Lung microvascular endothelial cell (primary cell): Measurements from ENCODE around the gene PCSK1. TPM values are rescaled to one million over a fixed set of nuclear protein-coding genes. Genes with fewer than 3 reads are reported as not detected.

ENCODE experiments used
- DNase-seq, 2 donors: peaks; one replicate each; pipeline versions ENCODE4 v3.0.0 to v3.0.0-alpha.2; 2010; ENCODE audit warnings: low read depth in 2 of 2
- total RNA-seq: library from RNA; depleted of rRNA; stranded (reverse); fragments of >200 nt; gene quantifications from 2 replicates; pipeline ENCODE4 v1.2.1, GENCODE V29; 2014

The PCSK1 gene
- under 0.01 and 0.22 TPM in 2 replicates for total RNA-seq

DNA sequence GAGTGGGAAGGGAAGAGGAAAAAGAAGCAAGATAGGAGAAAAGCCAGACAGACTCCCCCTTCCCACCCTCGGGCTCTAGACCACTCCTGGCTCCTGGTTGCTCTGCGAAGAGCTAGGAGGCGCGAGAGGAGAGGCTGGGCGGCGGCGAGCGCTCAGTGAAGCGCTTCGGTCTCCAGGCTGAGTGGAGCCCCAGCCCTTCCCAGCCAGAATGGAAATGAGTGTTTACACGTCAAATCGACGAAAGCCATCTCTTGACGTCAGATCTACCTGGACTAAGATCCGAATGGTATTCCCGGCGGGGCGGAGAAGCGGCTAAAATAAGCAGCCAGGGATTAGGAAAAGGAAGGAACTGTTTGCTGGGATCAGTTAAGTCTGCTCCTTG lies at the start of gene PCSK1:
Gene PCSK1, minus strand, starts transcription at position 183 of the 382 bp plus-strand sequence. CDS start 206 bp downstream, outside the sequence.
- DNase-seq, result no peak

DNA sequence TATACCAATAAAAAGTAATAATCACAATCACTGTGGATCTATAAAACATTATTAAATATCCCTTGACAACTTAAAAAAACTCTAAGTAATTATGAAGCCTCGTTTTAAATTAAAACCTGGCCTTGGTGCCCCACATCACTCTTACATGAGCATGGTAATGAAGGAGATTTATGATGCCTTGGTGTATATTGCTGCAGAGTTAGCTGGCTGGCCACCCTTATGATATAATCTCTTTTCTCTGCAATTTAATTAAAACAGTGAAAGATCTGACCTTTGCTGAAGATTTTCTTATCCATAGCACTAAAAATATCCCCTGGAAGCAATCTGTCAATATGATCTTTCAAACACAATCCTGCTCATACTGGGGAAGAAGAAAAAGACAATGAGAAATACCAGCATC lies 48.8 kb upstream of the PCSK1 start:
- DNase-seq, result no peak

DNA sequence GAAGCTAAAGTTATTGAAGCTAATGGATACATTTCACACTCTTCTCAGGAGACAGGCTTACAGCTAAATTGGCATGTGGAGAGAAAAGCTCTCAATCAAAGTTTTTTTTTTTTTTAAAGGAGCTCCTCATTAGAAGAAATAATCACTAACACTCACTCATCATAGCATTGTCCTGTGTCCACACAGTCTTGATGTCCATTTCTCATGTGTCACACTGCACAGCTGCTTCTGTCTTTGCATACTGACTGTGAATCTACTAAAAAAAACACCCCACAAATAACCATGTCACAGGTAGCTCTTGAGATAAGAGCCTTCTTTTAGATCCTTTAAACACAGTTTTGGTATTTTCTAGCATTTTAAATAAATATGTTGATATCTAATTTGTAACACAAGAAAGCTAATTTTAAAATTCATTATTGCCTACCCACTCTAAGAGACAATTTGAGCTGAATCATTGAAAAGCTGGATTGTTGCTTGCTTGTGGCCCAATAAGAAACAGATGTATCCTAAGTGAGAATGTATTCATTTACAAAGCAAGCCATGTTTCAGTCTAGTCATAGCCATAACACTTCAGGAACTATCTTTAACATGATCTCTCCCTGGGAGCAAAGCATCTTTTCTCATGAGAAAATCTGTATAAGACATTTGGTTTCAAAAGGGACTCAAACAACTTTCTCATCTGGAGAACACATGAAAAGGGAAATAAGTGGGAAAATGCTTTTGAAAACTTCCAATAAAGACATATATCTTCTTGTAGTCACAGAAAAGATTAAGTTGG lies 48.1 kb upstream of the PCSK1 start:
- no peak for DNase-seq

DNA sequence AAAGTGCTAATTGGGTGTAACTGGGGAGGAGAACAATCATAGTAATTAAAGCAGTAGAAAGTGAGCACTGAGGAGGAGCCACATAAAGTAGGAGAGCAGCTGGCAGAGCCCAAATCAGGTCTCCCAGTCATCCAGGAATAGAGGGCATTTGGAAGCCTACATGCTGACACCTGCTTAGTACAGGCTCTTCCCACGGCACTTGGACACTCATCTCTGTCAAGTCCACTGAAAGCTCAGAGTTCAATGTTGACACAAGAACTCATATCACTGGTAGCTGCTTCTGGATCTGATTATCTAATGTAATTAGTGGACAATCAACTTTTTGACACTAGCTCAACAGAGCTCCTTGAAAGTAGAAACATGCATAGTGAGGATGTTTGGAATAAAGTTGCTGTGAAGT lies 45.9 kb upstream of the PCSK1 start:
- no peak for DNase-seq

DNA sequence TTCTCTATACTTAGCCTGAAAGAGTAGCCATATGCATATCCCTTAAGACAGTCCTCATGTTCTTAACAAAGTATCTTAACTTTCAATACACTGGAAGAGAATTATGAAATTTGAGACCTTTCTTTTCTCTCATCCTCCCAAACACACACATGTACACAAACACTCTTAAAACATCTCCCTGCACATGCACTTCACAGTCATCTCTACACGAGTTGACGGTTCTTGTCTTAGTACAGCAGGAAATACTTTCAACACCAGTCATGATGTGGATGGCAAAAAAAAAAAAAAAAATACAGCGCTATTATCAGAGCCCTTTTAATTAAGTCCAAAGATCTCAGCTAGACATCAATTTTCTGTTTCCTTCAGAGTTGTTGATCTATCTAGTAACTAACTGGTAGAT lies 43.6 kb upstream of the PCSK1 start:
- DNase-seq, result peak in 1 of 2 donors; percentile 69

DNA sequence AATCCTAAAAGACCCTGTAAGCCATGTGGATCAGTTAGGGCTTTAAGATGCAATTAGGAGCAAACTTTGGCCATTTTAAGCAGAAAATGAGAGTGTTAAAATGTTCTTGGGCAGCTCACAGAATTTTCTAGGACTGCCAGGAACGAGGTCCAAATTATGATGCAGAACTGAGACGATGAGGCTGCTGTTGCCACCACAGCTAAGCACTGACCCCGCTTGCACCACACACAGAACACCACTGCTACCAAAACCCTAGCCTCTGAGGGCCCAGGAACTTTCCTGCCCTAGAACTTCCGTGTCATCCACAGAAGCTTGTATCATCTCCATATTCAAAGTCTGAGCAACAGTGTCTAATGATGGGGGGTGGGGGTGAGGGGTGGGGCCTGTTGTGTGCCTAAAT lies 41.0 kb upstream of the PCSK1 start:
- DNase-seq, result no peak

DNA sequence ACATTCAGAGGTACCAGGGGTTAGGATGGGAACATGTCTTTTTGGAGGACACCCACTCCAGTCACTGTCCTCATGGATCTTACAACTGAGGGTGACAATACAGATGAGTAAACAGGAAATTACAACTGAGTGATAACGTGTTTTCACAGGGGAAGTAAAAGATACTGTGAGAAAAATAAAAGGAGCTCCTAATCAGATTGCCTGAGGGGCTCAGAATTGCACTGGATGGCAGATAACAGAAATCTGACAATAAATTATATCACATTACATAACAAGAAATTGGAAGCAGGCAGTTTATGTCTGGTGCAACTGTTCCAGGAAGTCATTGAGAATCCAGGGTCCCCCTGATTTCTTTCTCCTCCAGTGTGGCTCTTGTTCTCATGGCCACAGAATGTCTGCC lies 40.1 kb upstream of the PCSK1 start:
- DNase-seq, result no peak

DNA sequence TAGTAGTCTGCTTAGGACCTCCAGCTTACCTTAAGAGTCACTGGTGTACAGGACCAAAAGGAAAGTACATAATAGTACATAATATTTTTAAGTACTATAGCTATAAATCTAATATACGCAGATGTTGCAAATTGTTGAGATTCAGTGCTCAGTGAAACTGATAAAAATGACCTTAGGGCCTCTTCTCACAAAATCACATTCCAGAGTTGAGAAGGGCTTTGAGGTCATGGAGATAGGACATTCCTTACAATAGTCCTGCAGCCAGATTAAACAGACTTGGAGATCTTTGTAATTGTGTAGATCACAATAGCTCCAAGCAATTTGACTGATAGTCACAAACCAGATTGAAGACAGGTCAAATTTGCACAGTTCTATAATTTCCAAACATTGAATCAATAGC lies 37.7 kb upstream of the PCSK1 start:
- no peak for DNase-seq

DNA sequence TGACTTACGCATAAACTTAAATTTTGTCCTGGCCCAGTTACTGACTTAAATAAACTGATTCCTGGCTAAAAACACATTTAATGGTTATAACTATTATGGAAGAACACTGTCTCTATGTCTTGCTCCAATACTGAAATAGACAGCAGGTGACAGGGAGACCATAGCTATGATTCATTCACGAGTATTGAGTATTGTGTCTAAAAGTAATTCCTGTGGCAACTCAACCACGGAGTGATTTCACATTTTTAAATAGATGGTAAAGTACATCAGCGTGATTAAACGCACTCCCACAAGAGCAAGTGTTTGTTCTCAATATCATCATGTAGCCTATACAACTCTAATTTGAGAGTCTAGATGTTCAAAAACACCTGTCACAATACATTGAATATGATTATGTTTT lies 35.9 kb upstream of the PCSK1 start:
- DNase-seq, result no peak

DNA sequence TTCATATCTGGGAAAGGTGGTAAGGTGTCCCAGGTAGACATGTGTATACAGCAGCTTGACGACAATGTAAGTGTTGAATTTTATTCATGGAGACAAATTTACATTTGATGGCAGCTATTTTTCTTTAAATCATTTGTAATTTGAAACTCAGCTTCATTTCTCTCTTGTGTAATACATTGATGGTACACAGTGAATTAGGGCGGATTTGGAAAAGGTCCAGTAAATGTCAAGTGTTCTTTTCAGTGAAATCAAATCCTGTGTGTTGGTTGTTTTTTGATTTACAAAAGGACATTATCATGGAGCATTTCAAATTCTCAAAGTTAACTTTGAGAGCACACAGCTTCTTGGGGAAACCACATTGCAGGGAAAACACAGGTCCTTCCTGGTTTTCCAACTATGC lies 30.0 kb upstream of the PCSK1 start:
- DNase-seq, result no peak

DNA sequence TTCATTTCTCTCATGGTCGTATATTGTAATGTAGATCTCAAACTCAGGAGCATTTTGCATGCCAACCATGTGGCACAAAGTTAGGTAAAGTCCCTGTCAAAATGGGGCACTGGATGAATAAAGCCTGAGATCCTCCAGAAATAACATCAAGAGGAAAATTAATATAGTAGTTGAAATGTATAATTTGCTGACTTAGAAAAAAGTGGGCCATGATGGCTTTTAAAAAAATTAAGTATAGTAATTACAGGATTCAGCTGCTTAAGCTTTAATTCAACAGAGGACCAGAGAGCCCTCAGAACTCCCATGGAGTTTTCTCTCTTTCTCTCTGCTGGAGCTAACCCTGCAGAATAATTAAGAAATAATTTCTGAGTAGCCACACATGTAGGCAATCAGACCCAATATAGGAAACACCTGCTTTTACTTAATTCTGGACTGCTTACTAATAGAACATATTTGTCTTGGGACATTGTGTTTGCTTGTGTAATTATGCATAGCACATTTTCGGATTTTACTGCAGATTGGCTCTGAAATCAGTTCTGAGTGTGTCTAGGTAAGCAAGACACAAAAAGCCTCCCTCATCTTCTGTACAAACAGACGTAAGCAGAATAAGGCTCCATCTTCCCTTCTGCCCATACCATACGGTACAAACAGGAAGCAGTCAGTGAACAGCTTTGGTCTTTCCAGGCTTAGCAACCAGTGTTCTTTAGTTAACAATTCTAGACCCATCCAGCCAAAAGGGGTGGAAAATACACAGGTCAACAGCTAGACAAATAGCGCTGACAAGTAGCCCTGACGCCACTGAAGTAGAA lies 26.5 kb upstream of the PCSK1 start:
- DNase-seq, result peak in 1 of 2 donors; percentile 8

DNA sequence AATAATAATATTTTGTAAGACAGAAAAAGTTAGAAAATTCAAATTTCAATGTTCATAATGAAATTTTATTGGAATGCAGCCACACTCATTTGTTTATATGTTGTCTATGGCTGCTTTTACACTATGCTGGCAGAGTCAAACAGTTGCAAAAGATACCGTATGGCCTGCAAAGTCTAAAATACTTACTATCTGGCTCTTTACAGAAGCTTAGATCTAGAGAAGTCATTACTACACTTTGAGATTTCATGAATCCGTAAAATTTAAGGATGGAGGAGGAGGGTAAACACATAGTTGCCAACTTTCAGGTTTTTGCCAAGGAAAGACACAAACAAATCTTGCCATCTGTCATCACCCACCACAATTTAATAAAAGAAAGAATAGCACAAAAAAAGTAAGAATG lies 25.1 kb upstream of the PCSK1 start:
- DNase-seq, result no peak

DNA sequence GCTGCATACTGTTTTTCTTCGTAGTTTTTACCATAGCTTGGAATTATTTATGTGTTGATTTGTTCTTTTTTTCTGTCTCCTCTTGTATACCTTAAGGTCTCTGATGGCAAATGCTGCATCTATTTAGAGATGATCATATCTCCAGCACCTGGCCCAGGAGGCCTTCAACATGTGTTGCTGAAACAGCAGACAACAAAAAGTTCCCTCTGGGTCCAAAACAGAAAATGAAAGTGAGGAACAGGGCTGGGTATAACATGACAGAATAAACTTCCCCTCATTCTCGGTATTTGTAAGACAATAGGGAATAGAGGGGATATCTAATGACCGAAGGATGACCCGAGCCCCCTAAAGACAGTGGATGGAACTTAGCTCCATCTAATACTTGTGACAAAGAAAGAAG lies 22.7 kb upstream of the PCSK1 start:
- DNase-seq, result no peak

DNA sequence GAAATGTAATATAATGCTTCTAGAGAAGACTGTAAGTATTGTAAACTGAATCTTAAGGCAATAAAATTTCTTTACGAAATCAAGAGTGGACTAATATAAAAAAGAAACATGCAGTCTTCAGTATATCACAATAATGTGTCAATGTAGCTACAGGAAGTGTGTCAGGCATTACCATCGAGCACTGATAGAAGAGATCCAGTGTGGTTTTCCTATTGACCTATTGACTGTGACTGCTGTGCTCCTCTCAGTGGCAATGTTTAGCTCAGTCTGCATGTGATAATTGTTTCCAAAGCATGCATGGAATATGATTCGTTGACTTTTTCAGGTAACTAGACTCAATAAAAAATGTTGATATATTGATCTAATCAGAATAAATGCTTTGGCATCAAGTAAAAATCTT lies 20.3 kb upstream of the PCSK1 start:
- DNase-seq, result peak in 1 of 2 donors; percentile 12

DNA sequence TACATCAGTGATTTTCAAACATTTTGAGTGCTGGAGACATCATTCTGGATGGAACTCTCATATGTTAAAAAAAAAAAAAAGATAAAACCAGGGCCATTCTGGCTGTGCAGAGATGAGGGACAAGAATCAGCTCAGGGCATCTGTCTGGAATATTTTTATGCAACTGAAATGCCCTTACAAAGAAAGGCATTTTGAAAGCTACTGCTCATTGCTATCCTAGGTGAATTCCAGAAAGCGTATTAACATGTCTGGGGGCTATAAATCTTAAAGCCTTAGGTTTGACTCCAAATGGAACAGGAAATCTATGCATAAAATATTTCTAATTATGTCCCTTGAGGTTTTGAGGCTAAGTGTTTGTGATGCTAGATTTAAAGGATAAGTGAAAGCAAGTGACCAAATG lies 14.9 kb upstream of the PCSK1 start:
- DNase-seq, result no peak

DNA sequence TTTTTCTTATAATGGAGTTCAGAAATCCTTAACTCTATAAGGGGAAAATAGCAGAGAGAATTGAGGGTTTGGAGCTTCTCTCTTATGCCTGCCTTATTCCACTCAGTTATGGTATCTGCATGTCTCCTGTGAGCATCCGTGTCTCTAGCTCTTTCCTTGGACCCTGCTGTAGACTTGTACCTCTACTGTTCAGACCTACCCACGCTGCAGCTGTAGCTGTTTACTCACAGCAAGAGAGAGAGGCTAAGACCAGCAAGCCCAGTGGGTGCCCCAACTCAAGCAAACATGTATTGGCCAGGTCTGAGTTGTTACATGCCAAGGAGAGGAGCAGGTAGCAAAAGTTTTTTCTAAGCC lies 7.1 kb upstream of the PCSK1 start:
- DNase-seq, result no peak

DNA sequence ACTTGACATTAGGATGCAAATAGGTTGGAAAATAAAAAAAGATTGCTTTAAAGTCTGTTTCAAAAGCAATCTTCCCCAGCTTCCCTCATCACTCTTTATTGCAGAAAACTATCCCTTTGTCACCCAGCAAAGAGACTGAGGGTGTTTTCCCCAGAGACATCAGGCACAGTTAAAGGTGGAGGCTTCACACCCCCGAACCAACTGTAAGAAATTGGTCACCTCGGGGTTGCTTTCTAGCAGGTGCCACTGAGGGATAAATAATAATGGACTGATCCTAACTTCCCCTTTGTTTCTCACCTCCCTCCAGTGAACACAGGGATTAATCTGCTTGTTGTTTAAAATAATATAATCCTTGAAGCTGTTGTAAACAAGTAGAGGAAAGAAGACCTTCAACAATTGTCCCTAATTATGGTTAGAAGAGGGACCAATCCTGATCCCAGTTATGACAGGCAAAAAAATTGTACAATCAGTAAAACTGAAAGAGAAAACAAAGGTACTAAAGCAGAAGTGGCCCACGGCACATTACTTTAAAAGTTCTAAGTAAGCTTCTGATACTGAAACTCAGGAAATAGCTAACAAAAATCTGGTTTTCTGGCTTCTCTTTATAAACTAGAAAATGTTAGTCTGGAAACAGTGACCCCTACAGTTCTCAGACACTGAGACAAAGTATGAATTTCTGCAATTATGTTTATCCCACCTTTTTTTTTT lies 6.6 kb upstream of the PCSK1 start:
- peak in 1 of 2 donors; percentile 20 for DNase-seq

DNA sequence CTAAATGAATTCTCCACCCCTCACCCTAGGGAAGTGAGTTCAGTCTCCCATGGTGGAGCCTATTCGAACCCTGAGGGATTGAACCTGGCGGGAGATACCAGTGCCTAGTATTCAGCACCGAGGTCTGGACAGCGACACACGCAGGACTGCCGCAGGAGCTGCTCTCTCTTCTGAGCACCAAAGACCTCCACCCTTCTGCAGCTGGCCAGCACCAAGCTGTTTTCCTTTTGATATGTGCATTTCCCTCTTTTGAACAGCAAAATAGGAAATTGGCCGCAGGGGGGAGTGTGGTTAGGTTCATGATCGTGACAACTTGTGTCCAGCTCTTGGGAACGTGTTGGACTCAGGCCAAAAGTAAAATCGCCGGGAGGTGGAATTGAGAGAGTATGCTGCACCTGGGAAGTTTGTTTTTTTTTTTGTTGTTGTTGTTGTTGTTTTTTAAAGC lies 1.2 kb upstream of the PCSK1 start:
- peak; percentile 78 to 85 for DNase-seq

DNA sequence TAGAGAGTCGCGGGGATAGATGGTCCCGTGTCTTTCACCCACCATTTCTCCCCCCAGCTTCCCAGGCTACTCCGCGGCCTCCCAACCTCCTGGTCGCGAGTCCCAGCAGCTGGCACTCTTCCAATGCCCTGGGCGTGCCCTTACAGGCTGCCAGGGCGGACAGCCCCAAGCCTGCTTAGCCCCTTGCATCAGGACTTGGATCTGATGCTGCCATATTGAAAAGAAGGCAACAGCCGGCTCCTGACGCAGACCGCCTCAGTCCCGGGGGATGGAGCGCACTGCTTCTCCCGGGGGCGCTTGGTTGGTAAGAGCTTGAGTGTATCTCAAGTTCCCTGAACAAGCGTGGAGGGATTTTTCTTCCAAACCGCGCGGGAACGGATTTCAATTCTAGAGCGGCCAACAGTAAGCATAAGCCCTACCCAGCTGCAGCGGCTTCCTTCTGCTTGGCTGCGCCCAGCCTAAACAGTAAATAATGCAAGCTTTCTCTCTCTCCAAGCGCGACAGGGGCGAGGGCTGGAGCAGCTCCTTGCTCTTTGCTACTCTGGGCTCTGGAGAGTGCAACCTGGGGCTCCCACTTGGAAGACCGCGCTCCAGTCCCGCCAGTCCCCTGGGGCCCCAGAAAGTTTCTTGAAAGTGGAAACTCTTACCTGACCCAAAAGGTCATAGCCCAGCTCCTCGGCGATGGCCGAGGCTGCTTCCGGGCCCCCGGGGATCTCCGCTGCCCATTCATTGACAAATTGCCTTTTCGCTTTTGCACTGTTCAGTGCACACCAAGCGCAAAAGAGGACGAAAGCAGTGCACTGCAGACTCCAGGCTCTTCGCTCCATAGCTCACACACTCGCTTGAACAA lies 607 bp downstream of the PCSK1 start:
- DNase-seq, result no peak

DNA sequence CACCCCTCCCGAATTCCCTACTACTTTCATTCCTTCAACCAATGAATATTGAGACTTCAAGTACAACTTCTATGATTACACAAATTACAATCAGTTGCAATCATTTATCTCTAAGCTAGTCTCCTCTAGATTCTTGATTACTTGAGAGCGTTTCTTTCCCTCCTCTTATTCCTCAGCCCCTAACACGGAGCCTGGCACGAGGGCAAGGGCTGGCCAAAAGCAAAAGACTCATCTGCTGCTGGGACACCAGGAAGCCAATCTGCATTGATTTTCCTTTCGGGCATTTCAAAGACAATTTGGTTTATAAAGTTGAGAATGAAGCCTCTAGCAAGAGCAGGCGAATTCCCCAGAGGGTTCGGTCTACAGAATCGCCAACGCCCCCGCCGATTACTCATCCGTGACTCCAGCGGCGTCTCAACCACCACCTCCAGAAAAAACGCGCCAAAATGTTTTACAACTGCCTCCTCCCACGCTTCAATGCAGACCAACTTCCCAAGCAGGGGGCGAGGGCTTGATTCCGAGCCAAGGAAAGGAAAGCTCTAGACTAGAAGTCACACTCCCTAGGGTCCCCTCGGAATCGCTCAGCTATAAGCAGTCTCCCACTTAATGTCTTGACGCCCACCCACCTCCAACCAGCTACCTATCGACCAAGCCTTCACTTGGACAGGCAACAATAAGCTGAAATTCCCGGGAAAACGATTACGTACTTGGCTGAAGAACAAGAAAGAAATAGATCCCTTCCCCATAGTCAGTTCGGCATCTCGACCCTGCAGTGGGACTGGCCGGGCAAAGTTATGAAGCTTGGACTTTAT lies 1.5 kb downstream of the PCSK1 start:
- DNase-seq, result no peak

DNA sequence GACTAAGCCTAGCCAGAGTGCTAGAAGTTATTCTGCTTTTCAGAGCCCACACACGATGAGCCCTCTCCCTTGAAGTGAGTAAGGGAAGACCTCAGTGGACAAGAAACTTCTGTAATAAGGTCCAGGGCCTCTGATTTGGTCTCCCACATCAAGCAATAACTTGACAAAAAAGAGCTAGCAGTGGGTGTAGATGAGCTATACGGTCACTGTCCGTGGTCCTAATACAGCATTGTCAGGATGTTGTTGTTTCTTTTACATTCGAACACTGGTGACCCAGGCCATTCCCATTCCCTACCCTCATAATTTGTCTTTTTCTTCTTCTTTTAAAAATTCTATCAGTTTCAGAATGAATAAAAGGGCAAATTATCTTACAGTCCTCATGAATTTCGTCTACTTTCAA lies 5.2 kb downstream of the PCSK1 start:
- DNase-seq, result peak; percentile 31 to 54
